IPS DF 6.9 (cell line): ENCODE results near the gene SH3RF2.
"Not testable (repeated sequence)": the region's sequence is repeated elsewhere in the genome, so short reads cannot be mapped to it uniquely, and the experiment has no call there.

Source experiments
- DNase-seq: peaks from one replicate; pipeline ENCODE4 v3.0.0-alpha.2; 2013; ENCODE audit warnings: low read depth, low spot score
- H3K27ac ChIP-seq: one replicate; pipeline ENCODE4 v1.5.1; 2013; ENCODE audit warnings: low read length, control low read depth
- H3K27me3 ChIP-seq: 2 replicates; pipeline ENCODE4 v1.6.1; 2013; ENCODE audit warnings: mild to moderate bottlenecking, low read length; ENCODE audit not compliant: control insufficient read depth, insufficient read depth
- H3K36me3 ChIP-seq: 2 replicates; pipeline ENCODE4 v1.6.1; 2013; ENCODE audit warnings: low read length; ENCODE audit not compliant: control insufficient read depth, insufficient read depth
- H3K4me1 ChIP-seq: 2 replicates; pipeline ENCODE4 v1.6.1; 2013; ENCODE audit warnings: low read length; ENCODE audit not compliant: control insufficient read depth, insufficient read depth
- H3K4me3 ChIP-seq: 2 replicates; pipeline ENCODE4 v1.5.1; 2013; ENCODE audit warnings: mild to moderate bottlenecking, low read length
- H3K9me3 ChIP-seq: 2 replicates; pipeline ENCODE4 v1.6.1; 2013; ENCODE audit warnings: low read length, inconsistent platforms; ENCODE audit not compliant: control insufficient read depth, insufficient read depth
- WGBS: extraction: QIAGEN DNeasy Blood & Tissue Kit; methylation state at CpG from one replicate; pipeline ENCODE4 v1.1.7; 2013; ENCODE audit warnings: mixed read lengths, missing lambda C conversion rate; ENCODE audit not compliant: insufficient read length, insufficient coverage; 5-methylcytosine and 5-hydroxymethylcytosine counted together

SH3RF2 gene, protein sequence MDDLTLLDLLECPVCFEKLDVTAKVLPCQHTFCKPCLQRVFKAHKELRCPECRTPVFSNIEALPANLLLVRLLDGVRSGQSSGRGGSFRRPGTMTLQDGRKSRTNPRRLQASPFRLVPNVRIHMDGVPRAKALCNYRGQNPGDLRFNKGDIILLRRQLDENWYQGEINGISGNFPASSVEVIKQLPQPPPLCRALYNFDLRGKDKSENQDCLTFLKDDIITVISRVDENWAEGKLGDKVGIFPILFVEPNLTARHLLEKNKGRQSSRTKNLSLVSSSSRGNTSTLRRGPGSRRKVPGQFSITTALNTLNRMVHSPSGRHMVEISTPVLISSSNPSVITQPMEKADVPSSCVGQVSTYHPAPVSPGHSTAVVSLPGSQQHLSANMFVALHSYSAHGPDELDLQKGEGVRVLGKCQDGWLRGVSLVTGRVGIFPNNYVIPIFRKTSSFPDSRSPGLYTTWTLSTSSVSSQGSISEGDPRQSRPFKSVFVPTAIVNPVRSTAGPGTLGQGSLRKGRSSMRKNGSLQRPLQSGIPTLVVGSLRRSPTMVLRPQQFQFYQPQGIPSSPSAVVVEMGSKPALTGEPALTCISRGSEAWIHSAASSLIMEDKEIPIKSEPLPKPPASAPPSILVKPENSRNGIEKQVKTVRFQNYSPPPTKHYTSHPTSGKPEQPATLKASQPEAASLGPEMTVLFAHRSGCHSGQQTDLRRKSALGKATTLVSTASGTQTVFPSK

DNA sequence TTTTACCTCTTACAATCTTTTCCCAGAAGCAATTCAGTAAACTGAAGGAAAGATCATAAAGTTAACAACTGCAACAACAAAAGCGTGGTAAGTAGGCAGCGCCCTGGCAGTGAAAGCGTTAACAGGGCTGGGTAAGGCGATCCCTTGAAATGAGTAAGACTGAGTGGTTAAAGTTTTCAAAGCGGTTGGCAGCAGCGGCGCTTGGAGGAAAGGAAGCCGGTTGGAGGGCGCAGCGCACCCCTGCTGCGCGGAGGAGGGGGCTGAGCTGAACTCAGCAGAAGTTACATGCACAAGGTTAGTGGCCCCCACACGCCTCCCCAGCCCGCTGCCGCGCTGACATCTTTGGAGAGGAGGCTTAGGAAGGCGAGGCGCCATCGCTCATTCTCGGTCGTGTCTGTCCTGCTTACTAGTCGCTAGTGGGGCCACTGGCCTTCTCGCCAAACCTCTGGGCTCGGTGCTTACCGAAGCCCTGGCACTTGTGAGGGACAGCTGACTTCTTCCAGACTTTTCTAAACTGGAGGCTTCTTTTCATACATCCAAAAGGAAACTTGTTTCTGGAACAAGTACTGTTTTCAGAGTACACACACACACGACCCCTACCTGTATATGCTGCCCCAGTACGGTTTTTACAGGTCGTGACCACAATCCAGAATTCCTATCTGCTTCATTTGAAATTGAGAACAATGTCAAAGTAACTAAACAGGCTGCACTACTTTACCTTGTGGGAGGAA, at the start of gene SH3RF2:
Gene SH3RF2, plus strand, starts transcription at position 178 of the 731 bp plus-strand sequence. CDS start 1,351 bp downstream, outside the sequence.
- Histone ChIP-seq H3K27me3 (no peaks in the 10 kb centered on the region), H3K36me3 (no peaks in the 10 kb centered on the region), H3K4me1 (peaks cover 6% of the 10 kb centered on the region; the same call in 1 of the 2 replicates), H3K27ac (no peak within 1 kb of the TSS), H3K4me3 (no peak within 1 kb of the TSS; the same call in 1 of the 2 replicates), H3K9me3 (no peaks in the 10 kb centered on the region)
- no CpG with 5 or more reads among the region's 28 CpGs for WGBS
- peak; percentile 88 for DNase-seq

DNA sequence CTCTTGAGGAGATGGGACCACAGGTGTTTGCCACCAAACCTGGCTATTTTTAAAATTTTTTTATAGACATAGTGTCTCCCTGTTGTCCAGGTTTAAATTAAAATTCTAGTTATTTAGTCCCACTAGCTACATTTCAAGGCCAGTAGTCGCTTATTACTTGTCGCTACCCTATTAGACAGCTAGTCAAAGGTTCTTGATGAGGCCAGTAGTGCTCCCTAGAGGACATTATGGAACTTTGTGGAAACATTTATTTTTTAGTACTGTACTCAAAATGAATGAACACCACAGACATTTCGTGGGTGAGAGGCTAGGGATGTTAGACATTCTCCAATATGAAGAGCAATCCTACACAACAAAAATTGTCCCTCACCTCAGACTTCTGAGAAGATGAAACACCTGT, 49.2 kb upstream of the SH3RF2 start:
- Histone ChIP-seq H3K27me3 (no peaks in the 10 kb centered on the region), H3K36me3 (no peaks in the 10 kb centered on the region), H3K4me3 (no peak overlapping the region), H3K27ac (no peak overlapping the region), H3K9me3 (no peaks in the 10 kb centered on the region; the same call in 1 of the 2 replicates), H3K4me1 (peaks cover 1% of the 10 kb centered on the region; the same call in 1 of the 2 replicates)
- no CpG with 5 or more reads among the region's 3 CpGs for WGBS
- DNase-seq: no peak

DNA sequence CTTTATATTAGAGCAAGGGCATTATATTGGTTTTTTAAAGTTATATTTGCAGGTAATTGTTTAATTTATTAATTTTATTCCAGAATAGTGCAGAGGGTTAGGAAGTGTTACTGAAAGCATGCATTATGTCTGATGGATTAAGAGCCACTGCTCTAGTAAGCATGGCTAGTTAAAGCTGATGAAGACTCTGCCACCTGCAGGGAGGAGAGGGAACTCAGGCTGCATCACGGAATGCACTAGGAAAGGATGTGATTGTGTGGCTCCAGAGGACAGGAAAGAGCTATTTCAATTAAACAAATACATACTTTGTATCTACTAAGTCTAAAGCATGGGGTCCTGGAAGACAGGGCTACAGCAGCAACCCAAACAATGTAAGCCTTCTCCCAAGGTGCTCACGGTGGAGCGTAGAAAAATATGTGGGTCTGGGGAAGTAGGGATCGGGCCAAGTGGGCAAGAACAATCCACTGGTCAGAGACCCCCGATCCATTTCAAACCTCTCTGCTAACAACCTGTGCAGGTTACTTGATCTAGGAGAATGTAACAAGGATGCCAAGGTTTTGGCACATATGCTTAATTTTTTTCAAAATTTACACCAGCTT, 48.3 kb upstream of the SH3RF2 start:
- Histone ChIP-seq H3K4me1 (peaks cover 1% of the 10 kb centered on the region; the same call in 1 of the 2 replicates), H3K9me3 (no peaks in the 10 kb centered on the region; the same call in 1 of the 2 replicates), H3K4me3 (no peak overlapping the region), H3K36me3 (no peaks in the 10 kb centered on the region), H3K27ac (no peak overlapping the region), H3K27me3 (no peaks in the 10 kb centered on the region)
- no CpG with 5 or more reads among the region's 5 CpGs for WGBS
- peak; percentile 41 for DNase-seq

DNA sequence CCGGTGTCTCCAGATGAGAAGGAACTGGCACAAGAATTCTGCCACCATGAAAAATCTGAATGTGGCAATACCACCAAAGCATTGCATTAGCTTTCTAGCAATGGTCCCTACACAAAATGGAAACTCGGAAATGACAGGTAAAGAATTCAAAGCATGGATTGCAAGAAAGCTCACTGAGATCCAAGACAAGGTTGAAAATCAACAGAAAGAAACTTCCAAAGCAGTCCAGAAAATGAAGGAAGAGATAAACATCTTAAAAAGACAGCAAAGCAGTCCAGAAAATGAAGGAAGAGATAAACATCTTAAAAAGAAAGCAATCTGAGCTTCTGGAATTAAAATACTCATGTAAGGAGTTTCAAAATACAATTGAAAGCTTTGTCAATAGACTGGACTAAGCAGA, 46.8 kb upstream of the SH3RF2 start:
- no peak overlapping the region for H3K27ac ChIP-seq
- H3K36me3 ChIP-seq: no peaks in the 10 kb centered on the region
- no peaks in the 10 kb centered on the region; the same call in 1 of the 2 replicates for H3K9me3 ChIP-seq
- DNase-seq: no peak
- no CpG with 5 or more reads among the region's 2 CpGs for WGBS
- H3K4me1 ChIP-seq: peaks cover 1% of the 10 kb centered on the region; the same call in 1 of the 2 replicates
- no peaks in the 10 kb centered on the region for H3K27me3 ChIP-seq
- H3K4me3 ChIP-seq: no peak overlapping the region

DNA sequence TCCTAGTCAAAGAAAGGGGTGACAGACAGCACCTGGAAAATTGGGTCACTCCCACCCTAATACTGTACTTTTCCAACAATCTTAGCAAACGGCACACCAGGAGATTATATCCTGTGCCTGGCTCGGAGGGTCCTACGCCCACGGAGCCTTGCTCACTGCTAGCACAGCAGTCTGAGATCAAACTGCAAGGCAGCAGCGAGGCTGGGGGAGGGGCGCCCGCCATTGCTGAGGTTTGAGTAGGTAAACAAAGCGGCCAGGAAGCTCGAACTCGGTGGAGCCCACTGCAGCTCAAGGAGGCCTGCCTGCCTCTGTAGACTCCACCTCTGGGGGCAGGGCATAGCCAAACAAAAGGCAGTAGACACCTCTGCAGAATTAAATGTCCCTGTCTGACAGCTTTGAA, 45.0 kb upstream of the SH3RF2 start:
- H3K4me1 ChIP-seq, H3K36me3 ChIP-seq, H3K27ac ChIP-seq, H3K4me3 ChIP-seq, H3K27me3 ChIP-seq, DNase-seq, H3K9me3 ChIP-seq: not testable (repeated sequence)
- WGBS: no CpG with 5 or more reads among the region's 10 CpGs

DNA sequence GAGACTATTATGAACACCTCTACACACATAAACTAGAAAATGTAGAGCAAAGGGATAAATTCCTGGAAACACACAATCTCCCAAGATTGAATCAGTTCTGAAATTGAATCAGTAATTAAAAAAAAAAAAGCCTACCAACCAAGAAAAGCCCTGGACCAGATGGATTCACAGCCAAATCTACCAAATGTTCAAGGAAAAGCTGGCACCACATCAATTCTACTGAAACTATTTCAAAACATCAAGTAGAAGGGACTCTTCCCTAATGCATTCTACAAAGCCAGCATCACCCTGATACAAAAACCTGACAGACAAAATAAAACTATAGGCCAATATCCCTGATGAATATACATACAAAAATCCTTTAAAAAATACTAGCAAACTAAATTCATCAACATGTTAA, 38.2 kb upstream of the SH3RF2 start:
- no peak overlapping the region for H3K4me3 ChIP-seq
- DNase-seq: no peak
- H3K36me3 ChIP-seq: no peaks in the 10 kb centered on the region
- H3K27me3 ChIP-seq: no peaks in the 10 kb centered on the region
- H3K27ac ChIP-seq: no peak overlapping the region
- H3K9me3 ChIP-seq: no peaks in the 10 kb centered on the region
- no peaks in the 10 kb centered on the region for H3K4me1 ChIP-seq

DNA sequence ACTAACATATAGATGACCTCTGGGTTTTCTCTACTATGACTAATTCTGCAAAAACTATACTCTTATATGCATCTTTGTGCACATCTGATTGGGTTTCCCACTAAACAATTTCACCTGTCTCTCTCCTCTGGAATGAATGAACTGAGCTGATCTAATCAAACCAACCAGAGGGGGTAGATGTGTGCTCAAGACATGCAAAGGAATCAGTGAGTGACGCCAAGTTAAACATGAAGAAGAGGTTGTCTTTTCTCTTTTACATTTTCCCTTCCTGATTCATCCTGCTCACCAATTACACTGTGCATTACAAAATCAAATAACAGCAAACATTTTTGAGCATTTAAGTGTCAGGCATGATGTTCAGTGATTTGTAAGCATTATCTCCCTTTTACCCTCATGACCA, 34.0 kb upstream of the SH3RF2 start:
- no peaks in the 10 kb centered on the region for H3K27me3 ChIP-seq
- no peak overlapping the region for H3K4me3 ChIP-seq
- no peak overlapping the region for H3K27ac ChIP-seq
- no peaks in the 10 kb centered on the region for H3K4me1 ChIP-seq
- H3K36me3 ChIP-seq: no peaks in the 10 kb centered on the region
- no CpG with 5 or more reads among the region's 1 CpG for WGBS
- no peak for DNase-seq
- no peaks in the 10 kb centered on the region for H3K9me3 ChIP-seq

DNA sequence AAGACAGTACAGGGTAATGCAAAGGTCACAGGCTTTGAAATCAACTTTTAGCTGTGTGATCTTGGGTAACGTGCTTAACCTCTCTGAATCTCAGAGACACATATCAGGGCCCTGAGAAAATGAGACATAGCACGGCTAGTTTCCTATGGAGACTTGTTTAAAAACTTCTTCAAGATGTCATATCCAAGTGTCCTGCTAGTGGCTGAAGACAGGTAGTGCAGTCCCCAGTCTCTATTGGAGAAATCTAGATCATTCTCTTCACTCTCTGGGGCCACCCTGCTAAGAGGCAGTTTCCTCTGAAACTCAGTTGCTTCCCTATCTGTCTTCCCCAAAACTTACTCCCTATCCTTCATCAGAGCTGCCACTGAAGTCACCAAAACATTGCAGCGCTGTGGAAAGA, 33.3 kb upstream of the SH3RF2 start:
- DNase-seq: no peak
- Histone ChIP-seq H3K36me3 (no peaks in the 10 kb centered on the region), H3K4me3 (no peak overlapping the region), H3K4me1 (no peaks in the 10 kb centered on the region), H3K27ac (no peak overlapping the region), H3K9me3 (no peaks in the 10 kb centered on the region), H3K27me3 (no peaks in the 10 kb centered on the region)
- WGBS: no CpG with 5 or more reads among the region's 3 CpGs

DNA sequence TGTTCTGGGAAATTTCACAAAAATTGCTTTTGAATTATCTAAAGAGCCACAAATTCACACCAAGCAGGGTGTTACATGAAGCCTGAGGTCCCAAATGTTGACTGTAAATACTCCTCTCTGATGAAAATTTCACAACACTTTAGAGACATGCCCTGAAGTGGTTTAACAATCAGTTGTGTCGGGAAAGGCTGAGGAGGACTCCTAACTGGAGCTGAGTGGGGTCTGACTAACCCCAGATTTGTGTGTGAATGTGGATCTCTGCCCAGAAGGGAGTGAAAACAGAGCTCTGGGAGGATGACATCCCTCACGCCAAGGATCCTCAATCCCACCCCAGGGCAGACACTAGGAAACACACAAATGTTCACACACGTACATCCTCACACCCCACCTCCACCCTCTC, 32.5 kb upstream of the SH3RF2 start:
- no peak overlapping the region for H3K4me3 ChIP-seq
- H3K27ac ChIP-seq: no peak overlapping the region
- H3K36me3 ChIP-seq: no peaks in the 10 kb centered on the region
- no peaks in the 10 kb centered on the region for H3K9me3 ChIP-seq
- WGBS: no CpG with 5 or more reads among the region's 3 CpGs
- H3K27me3 ChIP-seq: no peaks in the 10 kb centered on the region
- DNase-seq: no peak
- H3K4me1 ChIP-seq: no peaks in the 10 kb centered on the region

DNA sequence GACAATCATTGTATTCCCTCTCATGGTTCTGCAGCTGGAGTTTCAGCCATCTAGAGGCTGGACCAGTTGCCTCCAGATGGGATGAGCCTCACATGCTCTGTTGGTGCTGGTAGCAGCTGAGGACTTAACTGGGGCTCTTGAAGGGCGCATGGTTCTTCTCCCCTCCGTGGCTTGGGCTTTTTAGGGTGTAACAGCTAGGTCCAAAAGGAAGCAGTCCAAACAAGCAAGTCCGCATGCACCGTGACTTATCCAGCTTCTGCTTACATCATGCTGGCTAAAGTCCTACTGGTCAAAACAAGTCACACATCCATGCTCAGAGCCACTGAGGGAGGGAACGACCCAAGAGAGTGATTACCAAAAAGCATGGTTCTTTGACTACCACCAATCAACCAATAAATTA, 31.6 kb upstream of the SH3RF2 start:
- no peaks in the 10 kb centered on the region for H3K36me3 ChIP-seq
- no peaks in the 10 kb centered on the region for H3K9me3 ChIP-seq
- no peaks in the 10 kb centered on the region for H3K27me3 ChIP-seq
- no peak for DNase-seq
- no CpG with 5 or more reads among the region's 5 CpGs for WGBS
- no peak overlapping the region for H3K4me3 ChIP-seq
- no peak overlapping the region for H3K27ac ChIP-seq
- H3K4me1 ChIP-seq: no peaks in the 10 kb centered on the region
